Suppressor macrophage treated with lipopolysaccharide for 4 hours (primary cell): Measurements from ENCODE around the gene GYG2.
"Not testable (repeated sequence)": the region's sequence is repeated elsewhere in the genome, so short reads cannot be mapped to it uniquely, and the experiment has no call there.

Experiments used
- DNase-seq: peaks from one replicate; pipeline ENCODE4 v3.0.0-alpha.2; 2020

Gene GYG2

DNA sequence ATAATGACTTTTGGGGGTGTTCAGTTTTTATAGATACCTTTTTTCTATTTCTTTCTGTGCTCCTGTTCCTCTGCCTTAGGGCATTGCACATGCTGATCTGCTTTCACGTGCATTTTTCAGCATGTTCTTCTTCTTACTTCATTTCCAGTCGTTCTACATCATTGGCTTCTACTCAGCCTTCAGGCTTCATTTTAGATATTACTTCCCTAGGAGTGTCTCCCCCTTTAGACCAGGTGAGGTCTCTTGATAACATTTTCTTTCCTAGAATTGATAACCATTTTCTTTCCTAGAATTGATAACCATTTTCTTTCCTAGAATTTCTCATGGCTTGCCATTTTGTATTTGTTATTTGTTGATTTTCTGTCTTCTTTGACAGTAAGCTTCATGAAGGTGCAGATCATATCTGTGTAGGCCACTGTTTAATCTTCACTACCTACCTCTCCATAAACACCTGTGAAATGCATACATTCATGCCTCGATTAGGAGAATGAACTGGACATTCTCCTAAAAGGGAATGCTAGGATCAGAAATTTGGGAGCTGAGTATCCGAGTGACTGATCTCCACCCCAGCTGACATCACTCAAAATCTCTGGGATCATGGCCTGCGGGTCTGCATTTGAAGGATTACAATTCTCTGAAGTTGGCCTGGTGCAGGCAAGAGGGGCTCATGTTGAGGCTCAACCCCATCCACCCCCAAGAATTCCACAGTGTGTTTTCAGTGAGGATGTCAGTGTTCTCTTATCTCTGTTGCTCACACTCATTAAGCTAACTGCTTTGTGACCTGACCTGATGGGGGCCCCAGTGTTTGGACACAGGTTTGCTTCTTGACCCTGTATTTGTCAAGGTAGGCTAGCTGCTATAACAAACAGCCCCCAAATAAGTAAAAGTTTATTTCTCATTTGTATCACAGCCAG is 45.7 kb downstream of the GYG2 start:
- no peak for DNase-seq

DNA sequence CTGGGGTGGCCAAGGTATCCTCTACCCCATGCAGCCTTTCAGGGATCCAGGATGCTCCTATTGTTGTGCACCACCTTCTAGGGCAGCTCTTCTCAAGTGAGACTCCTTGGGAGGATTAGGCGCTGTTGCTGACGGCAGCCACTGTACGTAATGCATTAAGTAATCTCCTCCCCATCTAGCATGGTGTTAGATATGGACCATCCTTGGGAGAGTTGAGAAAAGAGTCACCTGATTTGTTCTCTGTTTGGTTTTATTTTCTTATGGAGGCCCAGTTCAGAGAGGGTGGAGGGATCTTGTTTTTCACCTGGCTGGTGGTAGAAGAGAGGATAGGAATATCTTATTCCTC is 46.4 kb downstream of the GYG2 start:
- no peak for DNase-seq

GRCh38 chrX:2875798-2876399 is 47.2 kb downstream of the GYG2 start:
- DNase-seq: peak; percentile 16

GRCh38 chrX:2878563-2878962 is 49.8 kb downstream of the GYG2 start:
- no peak for DNase-seq

DNA sequence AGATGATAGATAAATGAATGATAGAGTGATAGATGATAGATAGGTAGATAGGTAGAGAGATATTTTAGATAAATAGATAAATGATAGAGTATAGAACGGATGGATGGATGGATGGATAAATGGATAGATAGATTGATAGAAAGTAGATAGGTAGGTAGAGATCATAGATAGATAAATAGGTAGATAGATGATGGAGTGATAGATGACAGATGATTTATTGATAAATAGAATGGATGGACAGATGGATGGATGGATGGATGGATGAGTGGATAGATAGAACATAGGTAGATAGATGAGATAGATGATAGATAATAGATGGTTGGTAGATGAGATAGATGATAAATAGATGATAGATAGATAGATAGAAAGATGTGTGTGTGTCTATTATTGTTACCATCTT is 50.9 kb downstream of the GYG2 start:
- no peak for DNase-seq

DNA sequence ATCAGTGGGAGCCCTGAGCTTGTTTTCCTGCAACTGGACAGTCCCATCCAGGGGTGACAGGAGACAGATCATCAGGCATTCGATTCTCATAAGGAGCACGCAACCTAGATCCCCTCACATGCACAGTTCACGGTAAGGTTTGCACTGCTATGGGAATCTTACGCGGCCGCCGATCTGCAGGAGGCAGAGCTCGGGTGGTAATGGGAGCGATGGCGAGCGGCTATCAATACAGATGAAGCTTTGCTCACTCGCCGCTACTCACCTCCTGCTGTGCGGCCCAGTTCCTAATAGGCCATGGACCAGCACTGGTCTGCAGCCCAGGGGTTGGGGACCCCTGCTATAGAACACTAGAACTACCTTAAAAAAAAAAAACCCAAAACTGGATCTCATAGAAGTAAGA is 55.0 kb downstream of the GYG2 start:
- DNase-seq: no peak

GRCh38 chrX:2888309-2888708 is 59.6 kb downstream of the GYG2 start:
- DNase-seq: peak; percentile 48

- no peak for DNase-seq
Observed at GRCh38 chrX:2889045-2889605, 60.4 kb downstream of the GYG2 start.

GRCh38 chrX:2889706-2890490 is 61.2 kb downstream of the GYG2 start:
- DNase-seq: not testable (repeated sequence)

DNA sequence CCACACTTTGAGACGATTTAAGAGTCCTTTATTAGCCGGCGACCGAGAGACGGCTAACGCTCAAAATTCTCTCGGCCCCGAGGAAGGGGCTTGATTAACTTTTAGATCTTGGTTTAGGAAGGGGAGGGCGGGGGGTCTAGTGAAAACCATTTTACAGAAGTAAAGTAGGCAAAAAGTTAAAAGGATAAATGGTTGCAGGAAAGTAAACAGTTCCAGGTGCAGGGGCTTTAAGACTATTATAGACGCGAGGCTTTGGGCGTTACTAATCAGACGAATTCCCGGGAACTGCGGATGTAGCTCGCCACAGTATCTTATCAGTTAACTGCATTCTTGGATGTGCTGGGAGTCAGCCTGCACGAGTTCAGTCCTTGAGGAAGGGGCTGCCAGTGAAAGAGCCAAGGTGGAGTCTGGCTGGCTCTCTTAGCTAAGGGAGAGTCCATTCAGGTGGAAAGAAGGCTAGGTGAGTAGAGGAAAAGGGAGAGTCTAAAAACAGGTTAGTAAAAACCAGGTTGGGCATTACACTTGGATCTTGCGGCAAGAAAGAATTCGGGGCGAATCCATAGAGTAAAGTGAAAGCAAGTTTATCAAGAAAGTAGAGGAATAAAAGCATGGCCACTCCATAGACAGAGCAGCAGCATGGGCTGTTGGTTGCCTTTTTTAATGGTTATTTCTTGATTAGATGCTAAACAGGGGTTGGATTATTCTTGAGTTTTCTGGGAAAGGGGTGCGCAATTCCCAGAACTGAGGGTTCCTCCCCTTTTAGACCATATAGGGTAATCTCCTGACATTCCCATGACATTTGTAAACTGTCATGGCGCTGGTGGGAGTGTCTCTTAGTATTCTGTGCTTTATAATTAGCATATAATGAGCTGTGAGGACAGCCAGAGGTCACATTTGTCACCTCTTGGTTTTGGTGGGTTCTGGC is 62.1 kb downstream of the GYG2 start:
- not testable (repeated sequence) for DNase-seq

- DNase-seq: no peak
Observed at GRCh38 chrX:2892816-2893215, 64.1 kb downstream of the GYG2 start.

DNA sequence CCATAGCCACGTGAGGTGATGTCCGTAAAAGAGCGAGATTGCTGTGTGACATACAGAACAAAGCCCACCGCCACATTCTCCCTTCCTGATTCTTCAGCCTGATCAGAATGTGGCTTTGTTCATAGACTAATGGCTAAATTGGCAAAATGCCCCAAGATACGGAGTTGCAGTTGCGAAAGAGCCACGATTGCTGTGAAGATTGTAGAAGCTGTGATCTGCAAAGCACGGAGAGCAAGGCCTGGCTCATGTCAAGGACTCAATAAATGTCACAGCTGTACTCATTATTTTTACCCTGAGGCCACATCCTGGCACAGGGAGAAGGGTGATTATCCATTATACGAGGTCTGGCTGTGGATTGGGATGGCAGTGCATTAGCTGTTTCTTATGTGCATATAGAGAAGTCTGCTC is 66.2 kb downstream of the GYG2 start:
- DNase-seq: peak; percentile 31

DNA sequence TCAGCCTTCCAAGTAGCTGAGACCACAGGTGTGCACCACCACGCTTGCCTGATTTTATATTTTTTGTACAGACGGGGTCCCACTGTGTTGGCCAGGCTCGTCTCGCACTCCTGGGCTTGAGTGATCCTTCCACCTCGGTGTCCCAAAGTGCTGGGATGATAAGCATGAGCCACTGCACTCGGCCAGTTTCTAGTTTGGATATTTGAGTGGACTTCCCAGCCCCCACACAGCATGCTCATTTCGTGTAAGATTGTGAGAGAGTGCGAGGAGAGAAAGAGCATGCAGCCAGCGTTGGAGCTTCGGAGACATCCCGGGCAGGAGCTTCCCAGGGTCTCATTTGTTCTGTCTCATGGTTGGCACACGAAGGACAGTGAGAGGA is 68.6 kb downstream of the GYG2 start:
- DNase-seq: no peak

DNA sequence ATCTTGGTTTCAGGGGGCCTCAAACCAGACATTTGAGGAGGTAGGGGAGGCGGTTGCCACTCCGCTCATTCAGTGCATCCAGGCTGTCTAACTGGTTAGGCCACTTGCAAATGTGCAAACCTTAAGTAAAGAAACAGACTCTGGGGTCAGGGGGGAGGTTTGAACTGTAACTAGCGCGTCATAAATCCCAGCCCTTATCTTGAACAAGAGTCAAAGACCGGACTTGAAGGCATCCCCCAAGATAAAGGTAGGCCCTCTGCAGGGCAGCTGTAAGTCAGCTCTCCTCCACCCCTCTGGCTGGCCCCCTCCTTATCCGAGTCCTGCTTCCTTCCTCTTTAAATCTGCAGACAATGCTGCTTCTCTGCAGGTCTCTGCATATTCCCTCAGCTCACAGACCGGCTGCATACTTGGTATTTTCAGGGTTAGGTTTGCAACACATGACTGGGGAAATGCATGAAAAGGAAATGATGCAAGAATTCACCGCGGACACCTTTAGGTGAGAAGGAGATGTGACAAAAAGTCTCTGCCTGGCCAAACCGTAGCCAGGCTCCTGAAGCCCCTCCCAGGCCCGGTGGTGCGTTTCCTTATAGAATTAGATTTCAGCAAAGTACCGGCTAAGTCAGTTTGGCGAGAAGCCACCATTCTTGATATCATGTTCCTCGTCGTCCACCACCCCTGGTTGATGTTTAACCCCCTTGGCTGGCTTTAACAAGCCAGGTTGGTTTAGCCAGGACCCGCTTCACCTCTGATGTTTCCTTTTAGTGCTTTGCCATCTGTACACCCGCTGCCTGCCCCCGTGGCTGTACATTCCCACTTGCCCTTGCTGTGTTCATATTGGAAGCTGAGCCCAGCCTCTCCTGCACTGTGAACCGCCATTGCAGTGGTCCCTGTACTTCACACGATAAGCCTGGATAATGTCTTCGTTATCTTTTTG is 69.2 kb downstream of the GYG2 start:
- DNase-seq: not testable (repeated sequence)

- no peak for DNase-seq
Observed at GRCh38 chrX:2898846-2899512, 70.2 kb downstream of the GYG2 start.

DNA sequence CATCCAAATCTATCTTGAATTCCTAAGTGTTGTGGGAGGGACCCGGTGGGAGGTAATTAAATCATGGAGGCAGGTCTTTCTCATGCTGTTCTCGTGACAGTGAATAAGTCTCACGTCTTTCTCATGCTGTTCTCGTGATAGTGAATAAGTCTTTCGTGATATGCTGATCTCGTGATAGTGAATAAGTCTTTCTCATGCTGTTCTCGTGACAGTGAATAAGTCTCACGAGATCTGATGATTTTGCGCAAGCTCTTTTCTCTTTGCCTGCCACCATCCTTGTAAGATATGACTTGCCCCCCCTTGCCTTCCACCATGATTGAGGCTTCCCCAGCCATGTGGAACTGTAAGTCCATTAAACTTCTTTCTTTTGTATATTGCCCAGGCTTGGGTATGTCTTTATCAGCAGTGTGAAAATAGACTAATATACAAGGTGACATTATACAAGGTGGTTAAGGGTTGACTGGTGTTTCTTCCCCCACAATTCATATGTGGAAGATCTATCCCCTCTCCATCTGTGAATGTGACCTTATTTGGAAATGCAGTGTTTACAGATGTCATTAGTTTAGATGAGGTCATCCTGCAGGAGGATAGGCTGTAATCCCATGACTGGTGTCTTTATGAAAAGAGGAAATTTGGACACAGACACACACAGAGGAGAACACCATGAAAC is 72.8 kb downstream of the GYG2 start:
- peak; percentile 33 for DNase-seq

- DNase-seq: no peak
Observed at GRCh38 chrX:2902841-2903240, 74.1 kb downstream of the GYG2 start.

DNA sequence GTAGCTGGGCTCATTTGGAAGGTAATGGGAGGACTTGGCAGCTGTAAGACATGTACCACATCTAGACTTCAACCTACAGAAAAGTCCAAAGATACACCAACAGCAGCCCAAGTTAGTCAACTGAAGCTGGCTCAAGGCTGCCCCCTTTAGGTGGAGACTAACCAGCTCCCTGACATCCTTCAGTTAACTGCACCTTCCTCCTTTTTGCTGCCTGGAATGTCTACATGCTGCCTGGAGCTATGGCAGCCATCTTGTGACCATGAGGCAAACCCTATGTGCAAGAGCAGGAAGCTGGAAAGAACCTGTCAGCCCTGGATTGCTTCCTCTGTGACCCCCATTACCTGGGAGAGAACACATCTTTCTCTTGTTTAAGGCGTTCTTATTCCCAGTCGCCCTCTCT is 74.6 kb downstream of the GYG2 start:
- DNase-seq: no peak

DNA sequence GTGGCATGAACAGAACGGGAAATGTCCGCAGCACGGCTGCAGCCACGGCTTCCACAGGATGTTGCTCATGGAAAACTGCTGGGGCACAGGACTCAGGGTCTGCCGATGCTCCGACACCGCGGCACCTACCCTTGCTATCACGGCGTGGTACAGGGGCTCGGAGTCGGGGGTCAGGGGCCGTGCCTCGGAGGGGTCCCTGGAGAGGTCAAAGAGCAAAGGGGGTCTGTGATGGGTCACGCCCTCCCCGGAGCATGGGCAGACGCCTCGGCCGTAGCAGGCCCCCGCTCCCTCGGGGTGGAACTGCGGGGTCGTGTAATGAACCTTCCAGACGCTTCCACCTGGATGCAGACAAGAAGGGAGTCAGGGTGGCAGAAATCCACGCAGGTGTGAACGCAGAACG is 78.6 kb downstream of the GYG2 start:
- DNase-seq: no peak

- no peak for DNase-seq
Observed at GRCh38 chrX:2908125-2908685, 79.5 kb downstream of the GYG2 start.
